GM23338 (cell line): ENCODE data around the gene UCKL1. TPM values are rescaled to one million over a fixed set of nuclear protein-coding genes. Genes with fewer than 3 reads are reported as not detected.

Source experiments
- ATAC-seq: fragments of 200-7000 bp; cut with Tn5 transposase; 3 replicates; pipeline ENCODE4 v1.9.1; 2020
- DNase-seq: peaks from one replicate; pipeline ENCODE4 v3.0.0-alpha.2; 2015; ENCODE audit warnings: low spot score
- H2AFZ ChIP-seq: fragments of 200-600 bp; sonication (generic); 2 replicates; pipeline ENCODE4 v1.8.0; 2016; ENCODE audit warnings: antibody characterized with exemption, mild to moderate bottlenecking, moderate library complexity
- H3F3A ChIP-seq: fragments of 200-600 bp; sonication (generic); replicated peaks from 2 replicates; pipeline ENCODE4 v1.8.0; 2017; ENCODE audit warnings: antibody characterized with exemption, mixed run types, low read depth
- H3K27ac ChIP-seq: fragments of 200-600 bp; sonication (generic); 2 replicates; pipeline ENCODE4 v1.6.1; 2016; ENCODE audit warnings: low read depth
- H3K27me3 ChIP-seq: fragments of 200-600 bp; sonication (generic); 2 replicates; pipeline ENCODE4 v1.8.0; 2016; ENCODE audit warnings: mild to moderate bottlenecking, mixed run types, moderate library complexity; ENCODE audit not compliant: insufficient read depth
- H3K36me3 ChIP-seq: fragments of 200-600 bp; sonication (generic); 2 replicates; pipeline ENCODE4 v1.8.0; 2016; ENCODE audit warnings: mild to moderate bottlenecking; ENCODE audit not compliant: insufficient read depth
- H3K4me1 ChIP-seq: fragments of 200-600 bp; sonication (generic); 2 replicates; pipeline ENCODE4 v1.8.0; 2016; ENCODE audit warnings: mild to moderate bottlenecking, moderate library complexity; ENCODE audit not compliant: insufficient read depth
- H3K4me2 ChIP-seq: fragments of 200-600 bp; sonication (generic); 2 replicates; pipeline ENCODE4 v1.7.1; 2017; ENCODE audit warnings: mixed run types
- H3K4me3 ChIP-seq: fragments of 200-600 bp; sonication (generic); 2 replicates; pipeline ENCODE4 v1.6.1; 2016; ENCODE audit warnings: mixed run types
- H3K79me2 ChIP-seq: fragments of 200-600 bp; sonication (generic); replicated peaks from 2 replicates; pipeline ENCODE4 v1.8.0; 2017; ENCODE audit warnings: mild to moderate bottlenecking; ENCODE audit not compliant: insufficient read depth
- H3K9me2 ChIP-seq: fragments of 200-600 bp; sonication (generic); 2 replicates; pipeline ENCODE4 v1.8.0; 2017; ENCODE audit not compliant: insufficient read depth
- H4K20me1 ChIP-seq: fragments of 200-600 bp; sonication (generic); replicated peaks from 2 replicates; pipeline ENCODE4 v1.8.0; 2017; ENCODE audit warnings: mild to moderate bottlenecking; ENCODE audit not compliant: insufficient read depth
- H3K27ac Mint-ChIP-seq: 2 replicates; pipeline ENCODE4 v1.8.0; 2020; ENCODE audit warnings: inconsistent platforms, mild to moderate bottlenecking, moderate library complexity, mixed read lengths
- H3K27me3 Mint-ChIP-seq: 3 replicates; pipeline ENCODE4 v1.8.0; 2022; ENCODE audit warnings: low read depth, mild to moderate bottlenecking, moderate library complexity, mixed read lengths, inconsistent platforms; ENCODE audit not compliant: insufficient read depth, poor library complexity
- H3K36me3 Mint-ChIP-seq: 3 replicates; pipeline ENCODE4 v1.8.0; 2021; ENCODE audit warnings: low read depth, mild to moderate bottlenecking, inconsistent platforms, moderate library complexity, mixed read lengths
- H3K4me1 Mint-ChIP-seq: 3 replicates; pipeline ENCODE4 v1.8.0; 2020; ENCODE audit warnings: mild to moderate bottlenecking, inconsistent platforms, mixed read lengths
- H3K4me3 Mint-ChIP-seq: 3 replicates; pipeline ENCODE4 v1.8.0; 2021; ENCODE audit warnings: moderate library complexity, mild to moderate bottlenecking, inconsistent platforms, mixed read lengths
- H3K9me3 Mint-ChIP-seq: 3 replicates; pipeline ENCODE4 v1.8.0; 2020; ENCODE audit warnings: moderate library complexity, mild to moderate bottlenecking, inconsistent platforms, mixed read lengths
- CREB1 ChIP-seq: fragments of 250-450 bp; sonication (Bioruptor Pico); IDR thresholded peaks from 2 replicates; pipeline ENCODE4 v1.5.0; 2020; ENCODE audit warnings: low read depth, mild to moderate bottlenecking, moderate library complexity
- EZH2 ChIP-seq: fragments of 200-600 bp; sonication (generic); IDR thresholded peaks from one replicate; pipeline ENCODE4 v1.8.0; 2017; ENCODE audit warnings: antibody characterized with exemption, mild to moderate bottlenecking, low read depth; ENCODE audit not compliant: unreplicated experiment
- EZH2phosphoT487 ChIP-seq: fragments of 200-600 bp; sonication (generic); IDR thresholded peaks from one replicate; pipeline ENCODE4 v1.8.1; 2018; ENCODE audit warnings: antibody characterized with exemption; ENCODE audit not compliant: unreplicated experiment
- NANOG ChIP-seq: IDR thresholded peaks from 2 replicates; pipeline ENCODE4 v1.6.1; 2016; ENCODE audit warnings: antibody characterized with exemption, borderline replicate concordance
- REST ChIP-seq: IDR thresholded peaks from one replicate; pipeline ENCODE4 v1.6.1; 2018; ENCODE audit warnings: antibody characterized with exemption; ENCODE audit not compliant: unreplicated experiment
- STAT1 ChIP-seq: IDR thresholded peaks from one replicate; pipeline ENCODE4 v1.6.1; 2016; ENCODE audit warnings: antibody characterized with exemption; ENCODE audit not compliant: unreplicated experiment
- ZNF114 ChIP-seq: fragments of 250-450 bp; sonication (Bioruptor Pico); IDR thresholded peaks from 2 replicates; pipeline ENCODE4 v1.5.0; 2020; ENCODE audit warnings: mild to moderate bottlenecking, moderate library complexity
- ZNF331 ChIP-seq: fragments of 250-450 bp; sonication (Bioruptor Pico); IDR thresholded peaks from 2 replicates; pipeline ENCODE4 v1.5.0; 2020; ENCODE audit warnings: low read depth, mild to moderate bottlenecking, moderate library complexity
- ZNF462 ChIP-seq: fragments of 250-450 bp; sonication (Bioruptor Pico); IDR thresholded peaks from 2 replicates; pipeline ENCODE4 v1.5.0; 2020; ENCODE audit warnings: mild to moderate bottlenecking, moderate library complexity
- polyA plus RNA-seq: library from polyadenylated mRNA; unstranded; fragments of >200 nt; fragmentation: Nextera tagmentation; extraction: Ambion mirVana; gene quantifications from 2 replicates; pipeline ENCODE4 v1.2.1, GENCODE V29; 2016
- total RNA-seq: library from RNA; depleted of rRNA; stranded (reverse); fragments of >200 nt; shearing (Covaris generic); gene quantifications from 2 replicates; pipeline ENCODE4 v1.2.3, GENCODE V29; 2014

UCKL1 gene
- total and polyA plus RNA-seq, 2 experiments from 2014 or later, result 56.8 to 82.5 TPM

- TF ChIP-seq REST (no peak), CREB1 (CRISPR knock-in tag) (no peak), EZH2 (no peak)
Observed at GRCh38 chr20:63898882-63899558, 57.2 kb downstream of the UCKL1 start (continued).

- Mint-ChIP-seq H3K4me3 (no peak overlapping the region), H3K9me3 (no peaks in the 10 kb centered on the region), H3K27me3 (peaks cover 14% of the 10 kb centered on the region), H3K27ac (peak overlapping the region; percentile 20; the same call in 1 of the 2 replicates), H3K36me3 (no peaks in the 10 kb centered on the region), H3K4me1 (peaks cover 16% of the 10 kb centered on the region)
- Histone ChIP-seq H4K20me1 (peaks cover 19% of the 10 kb centered on the region), H3K9me2 (no peaks in the 10 kb centered on the region), H3K79me2 (peaks cover 68% of the 10 kb centered on the region), H3K27me3 (no peaks in the 10 kb centered on the region), H3K4me1 (peaks cover 8% of the 10 kb centered on the region; the same call in 1 of the 2 replicates), H3K4me2 (no peak overlapping the region), H3K27ac (no peak overlapping the region), H3K36me3 (no peaks in the 10 kb centered on the region; the same call in 1 of the 2 replicates), H3F3A (peaks cover 19% of the 10 kb centered on the region), H2AFZ (no peak overlapping the region), H3K4me3 (no peak overlapping the region)
- no peak for DNase-seq
- no peak for ATAC-seq
- TF ChIP-seq ZNF331 (CRISPR knock-in tag) (no peak), EZH2 (no peak), NANOG (no peak), ZNF114 (CRISPR knock-in tag) (no peak), STAT1 (no peak), ZNF462 (CRISPR knock-in tag) (no peak), CREB1 (CRISPR knock-in tag) (no peak), REST (no peak), EZH2phosphoT487 (no peak)
Observed at GRCh38 chr20:63897978-63898561, 58.1 kb downstream of the UCKL1 start.
